Stomach smooth muscle (tissue), 2 donors: ENCODE data around the gene NMNAT2.
A peak's percentile ranks its signal among the peaks of the same experiment; 100 is the strongest.

Experiments used
- H3K27ac ChIP-seq: one replicate; pipeline ENCODE4 v1.7.0; 2013; ENCODE audit warnings: mild to moderate bottlenecking, low read length, inconsistent platforms
- H3K27me3 ChIP-seq, 2 donors: one replicate each; pipeline ENCODE4 v1.7.0; 2013; ENCODE audit warnings: low read length in 2 of 2; ENCODE audit not compliant: insufficient read depth in 2 of 2, control insufficient read depth in 1 of 2
- H3K36me3 ChIP-seq, 2 donors: one replicate each; pipeline ENCODE4 v1.7.0; 2013; ENCODE audit warnings: low read length in 2 of 2; ENCODE audit not compliant: control insufficient read depth in 2 of 2, insufficient read depth in 2 of 2
- H3K4me1 ChIP-seq: one replicate; pipeline ENCODE4 v1.7.0; 2013; ENCODE audit warnings: low read length; ENCODE audit not compliant: control insufficient read depth, insufficient read depth
- H3K4me3 ChIP-seq, 2 donors: one replicate each; pipeline ENCODE4 v1.7.0; 2013; ENCODE audit warnings: low read length in 2 of 2
- H3K9ac ChIP-seq, 2 donors: one replicate each; pipeline ENCODE4 v1.7.0; 2013; ENCODE audit warnings: low read length in 2 of 2, mild to moderate bottlenecking in 1 of 2
- H3K9me3 ChIP-seq, 2 donors: one replicate each; pipeline ENCODE4 v1.7.0; 2013; ENCODE audit warnings: low read length in 2 of 2; ENCODE audit not compliant: control insufficient read depth in 2 of 2
- donor health status: healthy.
- donor health status: Pancreatic carcinoma.

Gene NMNAT2

DNA sequence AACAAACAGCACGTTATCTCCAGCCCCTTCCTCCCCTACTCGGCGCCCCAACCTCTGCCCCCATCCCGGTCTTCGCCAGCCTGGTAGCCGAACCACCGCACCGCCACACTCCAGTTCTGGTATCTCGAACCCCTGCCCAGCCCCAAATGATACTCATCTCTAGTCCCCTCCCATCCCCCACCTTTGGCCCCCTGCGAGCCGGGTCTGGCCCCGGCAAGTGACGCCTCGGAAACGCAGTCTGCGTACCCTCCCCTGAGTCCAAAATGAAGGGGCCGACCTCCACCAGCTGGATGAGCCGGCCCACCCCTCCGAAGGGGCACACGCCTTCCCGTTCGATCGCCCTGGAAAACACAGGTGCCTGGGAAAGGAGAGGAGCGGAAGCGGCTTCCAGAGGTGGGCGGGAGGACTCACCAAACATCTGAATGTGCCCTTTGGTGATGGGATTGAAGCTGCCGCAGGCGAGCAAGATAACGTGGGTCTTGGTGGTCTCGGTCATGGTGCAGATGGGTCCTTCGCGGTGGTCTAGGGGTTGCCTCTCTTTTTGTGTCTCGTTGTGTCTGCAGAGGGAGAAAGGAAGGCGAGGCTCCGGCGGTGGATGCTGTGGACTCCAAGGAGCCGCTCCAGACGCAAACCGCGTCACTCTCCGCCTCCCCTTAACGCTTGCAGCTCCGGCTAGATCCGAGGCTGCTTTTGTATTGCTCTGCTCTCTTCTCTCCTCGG is at the start of gene NMNAT2:
TSS of gene NMNAT2 (minus strand) at position 609 of the 720 bp plus-strand sequence. CDS start at position 496, 113 bp downstream.
- Histone ChIP-seq H3K27me3 (peaks cover 14 to 16% of the 10 kb centered on the region in 2 donors), H3K4me1 (peaks cover 20% of the 10 kb centered on the region), H3K36me3 (no peaks in the 10 kb centered on the region), H3K4me3 (peak within 1 kb of the TSS; percentile 73 to 82), H3K9me3 (no peaks in the 10 kb centered on the region), H3K27ac (no peak within 1 kb of the TSS), H3K9ac (no peak within 1 kb of the TSS)

- no peaks in the 10 kb centered on the region for H3K27me3 ChIP-seq
- no peak overlapping the region for H3K27ac ChIP-seq
- H3K4me1 ChIP-seq = no peaks in the 10 kb centered on the region
- H3K9ac ChIP-seq = no peak overlapping the region
- no peak overlapping the region for H3K4me3 ChIP-seq
- H3K36me3 ChIP-seq = no peaks in the 10 kb centered on the region
- H3K9me3 ChIP-seq = no peaks in the 10 kb centered on the region
These were observed 49.5 kb upstream of the NMNAT2 start for GRCh38 chr1:183467687-183468086.

GRCh38 chr1:183466781-183467180 is 48.6 kb upstream of the NMNAT2 start:
- Histone ChIP-seq H3K27ac (no peak overlapping the region), H3K4me3 (no peak overlapping the region), H3K27me3 (no peaks in the 10 kb centered on the region), H3K9me3 (no peaks in the 10 kb centered on the region), H3K36me3 (no peaks in the 10 kb centered on the region), H3K4me1 (no peaks in the 10 kb centered on the region), H3K9ac (no peak overlapping the region)

DNA sequence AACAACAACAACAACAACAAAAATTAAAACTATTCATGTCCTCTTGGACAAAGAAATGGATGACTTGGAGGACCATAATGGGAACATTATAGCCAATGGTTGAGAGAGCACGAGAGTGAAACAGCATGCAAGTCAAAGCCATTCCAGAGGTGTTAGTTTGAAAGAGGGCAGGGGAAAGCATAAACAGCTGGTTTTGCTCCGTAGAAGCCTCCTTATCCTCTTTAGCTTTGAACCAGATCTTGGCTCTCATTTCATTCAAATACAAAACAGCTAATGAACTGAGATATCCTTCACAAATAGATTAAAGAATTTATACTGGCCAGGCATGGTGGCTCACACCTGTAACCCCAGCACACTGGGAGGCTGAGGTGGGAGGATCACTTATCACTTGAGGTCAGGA is 45.4 kb upstream of the NMNAT2 start:
- Histone ChIP-seq H3K9me3 (no peaks in the 10 kb centered on the region), H3K9ac (no peak overlapping the region), H3K4me1 (no peaks in the 10 kb centered on the region), H3K36me3 (no peaks in the 10 kb centered on the region), H3K27ac (no peak overlapping the region), H3K27me3 (no peaks in the 10 kb centered on the region), H3K4me3 (no peak overlapping the region)

- Histone ChIP-seq H3K36me3 (no peaks in the 10 kb centered on the region), H3K9ac (no peak overlapping the region), H3K9me3 (no peaks in the 10 kb centered on the region), H3K27ac (no peak overlapping the region), H3K4me1 (no peaks in the 10 kb centered on the region), H3K4me3 (no peak overlapping the region), H3K27me3 (no peaks in the 10 kb centered on the region)
These were observed 43.2 kb upstream of the NMNAT2 start for GRCh38 chr1:183461350-183461749.

- Histone ChIP-seq H3K9ac (no peak overlapping the region), H3K4me3 (no peak overlapping the region), H3K4me1 (no peaks in the 10 kb centered on the region), H3K9me3 (no peaks in the 10 kb centered on the region), H3K36me3 (no peaks in the 10 kb centered on the region), H3K27ac (no peak overlapping the region), H3K27me3 (no peaks in the 10 kb centered on the region)
These were observed 42.4 kb upstream of the NMNAT2 start for GRCh38 chr1:183460596-183460995.

DNA sequence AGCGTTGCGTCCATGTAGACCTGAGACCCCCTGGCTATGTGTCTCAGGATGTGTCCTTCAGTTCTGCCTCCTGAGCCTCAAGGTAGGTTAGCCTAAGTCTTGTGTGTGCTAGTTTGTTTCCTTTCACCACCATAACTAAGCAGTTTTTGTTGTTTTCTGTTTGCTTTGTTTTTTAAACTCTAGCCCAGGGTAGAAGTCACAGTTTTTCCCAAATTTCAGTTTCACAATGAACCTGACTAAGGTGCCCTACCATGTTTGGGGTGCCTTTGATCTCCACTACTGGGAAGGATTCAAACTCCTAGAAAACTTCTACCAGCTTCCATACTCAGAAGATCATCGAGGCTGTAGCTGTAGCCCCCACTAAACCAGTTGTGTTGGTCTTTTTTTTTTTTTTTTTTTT is 39.3 kb upstream of the NMNAT2 start:
- Histone ChIP-seq H3K4me1 (no peaks in the 10 kb centered on the region), H3K4me3 (no peak overlapping the region), H3K27ac (no peak overlapping the region), H3K27me3 (no peaks in the 10 kb centered on the region), H3K9ac (no peak overlapping the region), H3K36me3 (no peaks in the 10 kb centered on the region), H3K9me3 (no peaks in the 10 kb centered on the region)

DNA sequence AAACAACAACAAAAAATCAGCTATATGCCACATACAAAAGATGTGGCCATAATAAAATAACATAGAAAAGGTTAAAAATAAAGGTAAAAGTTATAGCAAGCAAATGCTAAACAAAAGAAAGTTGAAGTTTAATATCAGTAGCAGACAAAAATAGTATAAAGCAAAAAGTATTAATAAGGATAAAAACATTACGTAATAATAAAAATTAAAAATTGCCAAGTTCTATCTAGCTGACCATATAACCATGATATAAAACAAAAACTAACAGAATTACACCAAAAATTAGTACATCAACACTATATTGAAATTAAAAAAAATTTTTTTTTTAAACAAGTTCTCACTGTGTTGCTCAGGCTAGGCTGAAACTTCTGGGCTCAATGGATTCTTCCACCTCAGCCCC is 38.6 kb upstream of the NMNAT2 start:
- no peak overlapping the region for H3K9ac ChIP-seq
- no peaks in the 10 kb centered on the region for H3K9me3 ChIP-seq
- H3K4me3 ChIP-seq = no peak overlapping the region
- H3K4me1 ChIP-seq = no peaks in the 10 kb centered on the region
- H3K27ac ChIP-seq = no peak overlapping the region
- H3K27me3 ChIP-seq = no peaks in the 10 kb centered on the region
- no peaks in the 10 kb centered on the region for H3K36me3 ChIP-seq

GRCh38 chr1:183454377-183454776 is 36.2 kb upstream of the NMNAT2 start:
- H3K27ac ChIP-seq = no peak overlapping the region

DNA sequence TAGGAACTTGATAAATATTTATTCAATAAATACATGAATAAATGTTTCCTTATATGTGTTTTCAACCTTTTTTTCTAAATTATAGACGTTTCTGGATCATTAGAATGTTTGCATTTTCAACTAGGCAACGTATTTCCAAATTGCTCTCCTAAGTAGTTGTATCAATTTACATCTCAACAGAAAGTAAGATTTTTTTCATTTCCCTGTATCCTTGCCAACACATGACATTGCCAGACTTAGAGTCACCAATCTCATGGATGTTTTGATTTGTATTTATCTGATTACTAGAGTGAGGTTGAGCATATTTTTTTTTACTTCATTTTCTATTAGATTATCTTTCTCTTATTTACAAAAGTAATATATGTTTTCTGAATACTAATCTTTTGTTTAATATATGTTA is 31.9 kb upstream of the NMNAT2 start:
- H3K27ac ChIP-seq = no peak overlapping the region
- no peak overlapping the region for H3K4me3 ChIP-seq
- no peaks in the 10 kb centered on the region for H3K36me3 ChIP-seq
- no peaks in the 10 kb centered on the region for H3K9me3 ChIP-seq
- no peaks in the 10 kb centered on the region for H3K27me3 ChIP-seq
- H3K4me1 ChIP-seq = no peaks in the 10 kb centered on the region
- H3K9ac ChIP-seq = no peak overlapping the region

More at GRCh38 chr1:183454377-183454776, 36.2 kb upstream of the NMNAT2 start:
- Histone ChIP-seq H3K9ac (no peak overlapping the region), H3K27me3 (no peaks in the 10 kb centered on the region), H3K9me3 (no peaks in the 10 kb centered on the region), H3K4me3 (no peak overlapping the region), H3K36me3 (no peaks in the 10 kb centered on the region), H3K4me1 (no peaks in the 10 kb centered on the region)

DNA sequence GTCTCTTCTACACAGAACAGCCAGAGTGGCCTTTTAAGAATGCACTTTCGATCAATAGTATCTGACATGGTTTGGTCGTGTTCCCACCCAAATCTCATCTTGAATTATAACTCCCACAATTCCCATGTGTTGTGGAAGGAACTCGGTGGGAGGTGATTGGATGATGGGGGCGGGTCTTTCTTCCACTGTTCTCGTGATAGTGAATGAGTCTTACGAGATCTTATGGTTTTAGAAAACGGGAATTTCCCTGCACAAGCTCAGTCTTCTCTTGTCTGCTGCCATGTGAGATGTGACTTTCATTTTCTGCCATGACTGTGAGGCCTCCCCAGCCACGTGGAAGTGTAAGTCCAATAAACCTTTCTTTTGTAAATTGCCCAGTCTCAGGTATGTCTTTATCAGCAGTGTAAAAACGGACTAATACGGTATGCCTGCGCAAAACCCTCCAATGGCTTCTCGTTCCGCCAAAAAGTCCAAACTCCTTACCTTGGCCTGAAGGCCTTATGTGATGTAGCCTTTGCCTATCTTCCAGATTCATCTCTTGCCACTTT is 31.1 kb upstream of the NMNAT2 start:
- H3K36me3 ChIP-seq = no peaks in the 10 kb centered on the region
- no peak overlapping the region for H3K27ac ChIP-seq
- no peak overlapping the region for H3K9ac ChIP-seq
- no peaks in the 10 kb centered on the region for H3K9me3 ChIP-seq
- H3K4me1 ChIP-seq = no peaks in the 10 kb centered on the region
- no peaks in the 10 kb centered on the region for H3K27me3 ChIP-seq
- no peak overlapping the region for H3K4me3 ChIP-seq
